H1 (cell line): ENCODE data around the gene RIMBP2. TPM values are rescaled to one million over a fixed set of nuclear protein-coding genes. Genes with fewer than 3 reads are reported as not detected.

Experiments
- EZH2 ChIP-seq: fragments of 200-600 bp; sonication (generic); IDR thresholded peaks from 2 replicates; pipeline ENCODE4 v1.7.1; 2012; ENCODE audit warnings: low read depth, mild to moderate bottlenecking, moderate library complexity, low read length, inconsistent platforms; ENCODE audit not compliant: severe bottlenecking
- RXRA ChIP-seq: IDR thresholded peaks from 2 replicates; pipeline ENCODE4 v1.6.1; 2011; ENCODE audit warnings: low read depth, mild to moderate bottlenecking, low read length, moderate library complexity; ENCODE audit not compliant: insufficient read depth
- SIN3A ChIP-seq, 2 experiments: IDR thresholded peaks in 1 of 2; conservative IDR thresholded peaks in 1 of 2; 2 replicates each; pipeline ENCODE4 v1.6.1; 2011 to 2012; ENCODE audit warnings: low read length in 2 of 2, improper control_type of control experiment in 1 of 2, low read depth in 1 of 2, mild to moderate bottlenecking in 1 of 2
- TCF12 ChIP-seq: IDR thresholded peaks from 2 replicates; pipeline ENCODE4 v1.6.1; 2011; ENCODE audit warnings: low read depth, mild to moderate bottlenecking, low read length
- polyA plus RNA-seq, 7 experiments: library from polyadenylated mRNA; depleted of rRNA in 3 of 7; stranded (reverse) in 5 of 7; unstranded in 2 of 7; fragments of >200 nt in 5 of 7; fragments of 200-250 nt in 2 of 7; gene quantifications; 1 replicate in 5 of 7; 2 replicates in 1 of 7; 4 replicates in 1 of 7; pipeline versions ENCODE4 v1.2.1 to v1.2.3, GENCODE V29; 2011 to 2013; ENCODE audit warnings: missing spikeins in 2 of 7, mixed read lengths in 2 of 7
- total RNA-seq: library from RNA; stranded (reverse); fragmentation: NEBNext Ultra II Directional; extraction: Animal tissue kit (Norgen Biotek cat#: 25700); gene quantifications from 2 replicates; pipeline ENCODE4 v1.2.1, GENCODE V29; 2021
- TF ChIP-seq, protein P1 (sequence below): IDR thresholded peaks from 2 replicates; pipeline ENCODE4 v1.6.1; 2012; ENCODE audit warnings: low read length, inconsistent platforms
- TF ChIP-seq, protein P2 (sequence below), 3 experiments: IDR thresholded peaks; 1 replicate in 2 of 3; 2 replicates in 1 of 3; pipeline versions ENCODE4 v1.5.1 to v1.6.1; 2011; ENCODE audit warnings: low read length in 3 of 3, mild to moderate bottlenecking in 3 of 3, inconsistent platforms in 2 of 3, low read depth in 1 of 3, moderate library complexity in 1 of 3; ENCODE audit not compliant: insufficient read depth in 1 of 3; ENCODE audit errors: control extremely low read depth in 1 of 3

RIMBP2 gene
- total and polyA plus RNA-seq, 2 of the 8 experiments (the other 6 are each of a cell fraction or from before 2014, with no cell fraction given), result 0.18 to 0.65 TPM

DNA sequence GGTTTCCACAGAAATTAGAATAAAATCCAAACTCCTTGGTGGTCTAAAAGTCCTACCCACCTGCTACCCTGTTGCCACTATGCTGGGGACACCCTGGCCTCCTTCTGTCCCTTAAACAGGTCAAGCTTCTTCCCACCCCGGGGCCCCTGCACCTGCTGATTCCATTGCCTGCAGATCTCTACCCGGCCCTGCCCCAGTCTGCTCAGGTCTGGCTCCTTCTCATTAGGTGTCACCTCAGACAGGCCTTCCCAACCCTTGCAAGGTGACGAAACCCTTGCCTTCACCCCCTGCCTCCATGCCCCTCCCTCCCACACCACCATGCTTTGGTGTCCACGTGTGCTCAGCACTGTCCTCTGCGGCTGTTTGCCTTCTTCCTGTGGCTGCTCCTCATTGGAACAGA is 207.8 kb downstream of the RIMBP2 start (continued):
- TF ChIP-seq, protein P1, sequence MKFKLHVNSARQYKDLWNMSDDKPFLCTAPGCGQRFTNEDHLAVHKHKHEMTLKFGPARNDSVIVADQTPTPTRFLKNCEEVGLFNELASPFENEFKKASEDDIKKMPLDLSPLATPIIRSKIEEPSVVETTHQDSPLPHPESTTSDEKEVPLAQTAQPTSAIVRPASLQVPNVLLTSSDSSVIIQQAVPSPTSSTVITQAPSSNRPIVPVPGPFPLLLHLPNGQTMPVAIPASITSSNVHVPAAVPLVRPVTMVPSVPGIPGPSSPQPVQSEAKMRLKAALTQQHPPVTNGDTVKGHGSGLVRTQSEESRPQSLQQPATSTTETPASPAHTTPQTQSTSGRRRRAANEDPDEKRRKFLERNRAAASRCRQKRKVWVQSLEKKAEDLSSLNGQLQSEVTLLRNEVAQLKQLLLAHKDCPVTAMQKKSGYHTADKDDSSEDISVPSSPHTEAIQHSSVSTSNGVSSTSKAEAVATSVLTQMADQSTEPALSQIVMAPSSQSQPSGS, result no peak
- no peak for TF ChIP-seq SIN3A (conservative IDR thresholded peaks at IDR 0.05 in 1 of 2, IDR thresholded peaks at IDR 0.05 in 1 of 2; ENCODE audit: low read depth in 1 of 2, low read length in 2 of 2)
- TF ChIP-seq, protein P2, sequence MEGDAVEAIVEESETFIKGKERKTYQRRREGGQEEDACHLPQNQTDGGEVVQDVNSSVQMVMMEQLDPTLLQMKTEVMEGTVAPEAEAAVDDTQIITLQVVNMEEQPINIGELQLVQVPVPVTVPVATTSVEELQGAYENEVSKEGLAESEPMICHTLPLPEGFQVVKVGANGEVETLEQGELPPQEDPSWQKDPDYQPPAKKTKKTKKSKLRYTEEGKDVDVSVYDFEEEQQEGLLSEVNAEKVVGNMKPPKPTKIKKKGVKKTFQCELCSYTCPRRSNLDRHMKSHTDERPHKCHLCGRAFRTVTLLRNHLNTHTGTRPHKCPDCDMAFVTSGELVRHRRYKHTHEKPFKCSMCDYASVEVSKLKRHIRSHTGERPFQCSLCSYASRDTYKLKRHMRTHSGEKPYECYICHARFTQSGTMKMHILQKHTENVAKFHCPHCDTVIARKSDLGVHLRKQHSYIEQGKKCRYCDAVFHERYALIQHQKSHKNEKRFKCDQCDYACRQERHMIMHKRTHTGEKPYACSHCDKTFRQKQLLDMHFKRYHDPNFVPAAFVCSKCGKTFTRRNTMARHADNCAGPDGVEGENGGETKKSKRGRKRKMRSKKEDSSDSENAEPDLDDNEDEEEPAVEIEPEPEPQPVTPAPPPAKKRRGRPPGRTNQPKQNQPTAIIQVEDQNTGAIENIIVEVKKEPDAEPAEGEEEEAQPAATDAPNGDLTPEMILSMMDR (IDR thresholded peaks at IDR 0.05; ENCODE audit: control extremely low read depth in 1 of 3, insufficient read depth in 1 of 3, low read depth in 1 of 3, low read length in 3 of 3), result no peak
- no peak for TF ChIP-seq TCF12
- TF ChIP-seq EZH2, result no peak
- TF ChIP-seq RXRA, result no peak
